ENCODE measurements around the gene LASP1NB.
A peak's percentile ranks its signal among the peaks of the same experiment; 100 is the strongest.

Gene LASP1NB

DNA sequence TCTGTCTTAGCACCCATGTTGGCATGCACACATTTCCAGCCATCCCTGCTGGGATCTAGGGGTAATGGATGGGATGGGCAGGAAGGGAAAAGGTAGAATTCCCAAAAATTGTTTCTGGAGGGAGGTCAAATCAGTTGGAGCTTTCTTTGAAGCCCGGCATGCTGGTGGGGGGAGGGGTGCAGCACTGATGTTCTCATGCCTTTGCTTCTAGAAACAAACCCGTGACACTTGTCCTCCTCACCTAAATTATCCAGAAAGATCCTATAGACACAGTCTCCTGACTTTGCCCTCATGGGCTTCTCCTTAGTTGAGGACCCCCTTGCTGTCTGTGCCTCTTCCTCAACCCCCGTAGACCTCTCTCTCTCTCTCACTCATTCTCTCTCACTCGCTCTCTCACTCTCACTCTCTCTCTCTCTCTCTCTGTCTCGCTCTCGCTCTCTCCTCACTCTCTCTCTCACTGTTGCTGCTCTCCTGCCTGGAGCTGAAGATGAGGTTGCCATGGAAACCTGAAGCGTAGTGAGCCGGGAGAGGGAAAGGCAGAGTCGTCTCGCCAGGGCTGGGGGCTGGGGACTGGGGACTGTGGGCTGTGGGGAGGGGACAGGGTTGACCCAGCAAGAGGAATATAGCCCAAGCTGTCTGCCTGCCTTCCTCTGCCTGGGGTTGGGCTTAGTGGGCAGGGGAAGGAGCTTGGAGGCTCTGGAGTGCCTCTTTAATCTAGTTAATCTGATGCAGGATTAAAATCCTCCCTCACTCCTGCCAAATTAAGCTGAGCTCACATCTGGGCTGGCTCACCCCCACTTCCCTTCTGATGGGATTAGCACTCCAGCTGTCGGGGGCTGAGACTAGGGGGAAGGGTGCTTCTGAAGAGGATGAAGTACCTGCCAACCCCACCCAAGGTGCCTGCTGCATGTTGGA, 39.4 kb upstream of the LASP1NB start:
- POLR2A ChIA-PET (ENCODE audit: partially characterized antibody), result interaction anchor here (0.6 to 12.6 kb wide), 17 partner anchors 8 to 562 kb away, joined by 3 to 143 read pairs (median 3); partner anchors contain the start of genes LASP1, LASP1NB, RPL19 and RPL23
- Histone ChIP-seq H3K14ac (ENCODE audit: insufficient read length) (no peak overlapping the region), H3K23ac (ENCODE audit: insufficient read length) (no peak overlapping the region), H2BK15ac (ENCODE audit: low read length) (no peak overlapping the region), H3K27me3 (replicated peaks in 1 of 4; ENCODE audit: control insufficient read depth in 3 of 4, extremely low read depth in 1 of 4, insufficient read depth in 3 of 4, low read length in 3 of 4) (no peaks in the 10 kb centered on the region), H2BK5ac (ENCODE audit: low read depth, low read length) (peak overlapping the region; percentile 48; the same call in 1 of the 2 replicates), H3K4ac (replicated peaks; ENCODE audit: insufficient read length, low read depth, low read length) (no peak overlapping the region), H4K5ac (ENCODE audit: insufficient read length, low read depth, low read length) (no peak overlapping the region), H3K9ac (replicated peaks in 1 of 4; ENCODE audit: extremely low read depth in 1 of 4, low read depth in 3 of 4, low read length in 3 of 4) (no peak overlapping the region; a peak in 1 of 7 replicates), H3K4me2 (ENCODE audit: insufficient read depth in 1 of 2, low read depth in 2 of 2, low read length in 2 of 2) (peak overlapping the region in 1 of 2 experiments; percentile 47; a peak in 3 of 4 replicates), H2BK12ac (ENCODE audit: low read depth, low read length) (no peak overlapping the region), H3K18ac (ENCODE audit: extremely low read depth, low read length) (no peak overlapping the region), H3K36me3 (ENCODE audit: control insufficient read depth in 2 of 4, insufficient read depth in 4 of 4, low read length in 3 of 4) (peaks cover 0 to 7% (median 2%) of the 10 kb centered on the region in 4 experiments; a peak in 5 of 8 replicates), H3K9me3 (ENCODE audit: insufficient read depth in 2 of 2, low read depth in 1 of 2, low read length in 1 of 2) (no peaks in the 10 kb centered on the region), H3K79me1 (ENCODE audit: low read depth, low read length) (peaks cover 21% of the 10 kb centered on the region), H3K4me1 (replicated peaks in 1 of 4; ENCODE audit: control insufficient read depth in 3 of 4, insufficient read depth in 4 of 4, low read length in 3 of 4) (peaks cover 14 to 32% (median 25%) of the 10 kb centered on the region in 4 experiments), H4K20me1 (replicated peaks in 1 of 2; ENCODE audit: control insufficient read depth in 1 of 2, insufficient read depth in 2 of 2, low read length in 2 of 2) (peaks cover 7 to 13% of the 10 kb centered on the region in 2 experiments), H4K8ac (ENCODE audit: extremely low read depth, insufficient read depth, low read length) (no peak overlapping the region), H3K4me3 (ENCODE audit: extremely low read depth in 1 of 4, insufficient read depth in 2 of 4, low read depth in 3 of 4, low read length in 4 of 4) (peak overlapping the region in 1 of 4 experiments; percentile 0; a peak in 1 of 8 replicates), H2BK20ac (ENCODE audit: low read length) (no peak overlapping the region), H3K56ac (replicated peaks; ENCODE audit: insufficient read length, low read depth, low read length) (no peak overlapping the region), H3K79me2 (ENCODE audit: control insufficient read depth in 1 of 2, insufficient read depth in 2 of 2, low read length in 2 of 2) (peaks cover 6 to 70% of the 10 kb centered on the region in 2 experiments; a peak in 3 of 4 replicates), H2AK5ac (ENCODE audit: low read depth, low read length) (no peak overlapping the region; the same call in 1 of the 2 replicates), H2BK120ac (replicated peaks; ENCODE audit: low read depth, low read length) (no peak overlapping the region), H2AFZ (ENCODE audit: low read length) (no peak overlapping the region), H3K27ac (ENCODE audit: low read depth, low read length) (no peak overlapping the region), H3K23me2 (ENCODE audit: low read depth, low read length) (no peaks in the 10 kb centered on the region), H4K91ac (replicated peaks; ENCODE audit: insufficient read length, low read length) (no peak overlapping the region)
- DNase-seq (ENCODE audit: low read depth in 1 of 2, low spot score in 2 of 2) (no peak), FAIRE-seq (no peak)
- CTCF ChIA-PET (ENCODE audit: partially characterized antibody), result interaction anchor here (0.8 to 4.0 kb wide), 13 partner anchors 9 to 358 kb away, joined by 3 to 26 read pairs (median 5); partner anchors contain the start of genes LASP1 and LASP1NB
- whole genome bisulfite sequencing, 2 experiments (ENCODE audit: extremely low coverage in 1 of 2, insufficient coverage in 1 of 2, insufficient read length in 1 of 2, insufficient replicate concordance in 2 of 2, low coverage in 1 of 2, low lambda C conversion rate in 2 of 2, missing lambda C conversion rate in 1 of 2), result 64 to 100% methylated on average over 3 to 8 of the region's 11 CpGs
- TF ChIP-seq JUND (IDR thresholded peaks at IDR 0.05; ENCODE audit: low read length) (peak; percentile 83), YY1 (IDR thresholded peaks at IDR 0.05; ENCODE audit: low read depth, low read length) (no peak)
